Measurements from ENCODE around the gene NECTIN2.
"Not testable (repeated sequence)": the region's sequence is repeated elsewhere in the genome, so short reads cannot be mapped to it uniquely, and the experiment has no call there.

The NECTIN2 gene

GRCh38 chr19:44878120-44878865, 32.2 kb downstream of the NECTIN2 start:
- Histone ChIP-seq H3K4me3 (ENCODE audit: insufficient read length, low read depth) (no peak overlapping the region), H3K27me3 (ENCODE audit: insufficient read depth, insufficient read length) (no peaks in the 10 kb centered on the region), H3K36me3 (ENCODE audit: insufficient read depth, insufficient read length, low read length) (peaks cover 72% of the 10 kb centered on the region), H3K4me1 (ENCODE audit: insufficient read depth, insufficient read length) (peaks cover 14% of the 10 kb centered on the region), H3K9me3 (ENCODE audit: insufficient read depth, low read length) (no peaks in the 10 kb centered on the region), H3K9ac (ENCODE audit: insufficient read length, low read depth) (no peak overlapping the region)
- DNase-seq (ENCODE audit: low read depth, low spot score), result no peak
- TF ChIP-seq YY1 (IDR thresholded peaks at IDR 0.05; ENCODE audit: insufficient read depth, insufficient read length) (no peak), SUZ12 (IDR thresholded peaks at IDR 0.05; ENCODE audit: extremely low read depth, insufficient read depth, insufficient read length) (no peak), ZNF274 (IDR thresholded peaks at IDR 0.05; ENCODE audit: low read depth, low read length) (no peak)

- Histone ChIP-seq H3K4me3 (ENCODE audit: insufficient read length, low read depth) (no peak overlapping the region), H3K9ac (ENCODE audit: insufficient read length, low read depth) (peak overlapping the region; percentile 21), H3K4me1 (ENCODE audit: insufficient read depth, insufficient read length) (peaks cover 11% of the 10 kb centered on the region), H3K36me3 (ENCODE audit: insufficient read depth, insufficient read length, low read length) (peaks cover 67% of the 10 kb centered on the region), H3K9me3 (ENCODE audit: insufficient read depth, low read length) (no peaks in the 10 kb centered on the region), H3K27me3 (ENCODE audit: insufficient read depth, insufficient read length) (no peaks in the 10 kb centered on the region)
- TF ChIP-seq ZNF274 (IDR thresholded peaks at IDR 0.05; ENCODE audit: low read depth, low read length), result no peak
- TF ChIP-seq YY1 (IDR thresholded peaks at IDR 0.05; ENCODE audit: insufficient read depth, insufficient read length), result no peak
- TF ChIP-seq SUZ12 (IDR thresholded peaks at IDR 0.05; ENCODE audit: extremely low read depth, insufficient read depth, insufficient read length), result no peak
- DNase-seq (ENCODE audit: low read depth, low spot score), result no peak
These were observed 33.4 kb downstream of the NECTIN2 start for GRCh38 chr19:44879309-44880065.

GRCh38 chr19:44882063-44882462, 36.0 kb downstream of the NECTIN2 start:
- H3K4me1 ChIP-seq (ENCODE audit: insufficient read depth, insufficient read length), result peaks cover 11% of the 10 kb centered on the region
- H3K9me3 ChIP-seq (ENCODE audit: insufficient read depth, low read length), result no peaks in the 10 kb centered on the region
- no peaks in the 10 kb centered on the region for H3K27me3 ChIP-seq (ENCODE audit: insufficient read depth, insufficient read length)
- H3K9ac ChIP-seq (ENCODE audit: insufficient read length, low read depth), result no peak overlapping the region
- no peak for TF ChIP-seq SUZ12 (IDR thresholded peaks at IDR 0.05; ENCODE audit: extremely low read depth, insufficient read depth, insufficient read length)
- no peak for TF ChIP-seq ZNF274 (IDR thresholded peaks at IDR 0.05; ENCODE audit: low read depth, low read length)
- no peak for TF ChIP-seq YY1 (IDR thresholded peaks at IDR 0.05; ENCODE audit: insufficient read depth, insufficient read length)
- no peak overlapping the region for H3K4me3 ChIP-seq (ENCODE audit: insufficient read length, low read depth)
- H3K36me3 ChIP-seq (ENCODE audit: insufficient read depth, insufficient read length, low read length), result peaks cover 62% of the 10 kb centered on the region
- DNase-seq (ENCODE audit: low read depth, low spot score), result no peak

GRCh38 chr19:44882619-44883397, 36.7 kb downstream of the NECTIN2 start:
- Histone ChIP-seq H3K36me3 (ENCODE audit: insufficient read depth, insufficient read length, low read length) (peaks cover 59% of the 10 kb centered on the region), H3K4me1 (ENCODE audit: insufficient read depth, insufficient read length) (peaks cover 11% of the 10 kb centered on the region)
- H3K27me3 ChIP-seq (ENCODE audit: insufficient read depth, insufficient read length); H3K4me3 ChIP-seq (ENCODE audit: insufficient read length, low read depth); DNase-seq (ENCODE audit: low read depth, low spot score); H3K9ac ChIP-seq (ENCODE audit: insufficient read length, low read depth); H3K9me3 ChIP-seq (ENCODE audit: insufficient read depth, low read length): not testable (repeated sequence)

- Histone ChIP-seq H3K27me3 (ENCODE audit: insufficient read depth, insufficient read length) (no peaks in the 10 kb centered on the region), H3K4me1 (ENCODE audit: insufficient read depth, insufficient read length) (peaks cover 9% of the 10 kb centered on the region), H3K36me3 (ENCODE audit: insufficient read depth, insufficient read length, low read length) (peaks cover 56% of the 10 kb centered on the region), H3K4me3 (ENCODE audit: insufficient read length, low read depth) (no peak overlapping the region), H3K9me3 (ENCODE audit: insufficient read depth, low read length) (no peaks in the 10 kb centered on the region), H3K9ac (ENCODE audit: insufficient read length, low read depth) (no peak overlapping the region)
- DNase-seq (ENCODE audit: low read depth, low spot score), result no peak
- TF ChIP-seq ZNF274 (IDR thresholded peaks at IDR 0.05; ENCODE audit: low read depth, low read length), result no peak
- no peak for TF ChIP-seq SUZ12 (IDR thresholded peaks at IDR 0.05; ENCODE audit: extremely low read depth, insufficient read depth, insufficient read length)
- no peak for TF ChIP-seq YY1 (IDR thresholded peaks at IDR 0.05; ENCODE audit: insufficient read depth, insufficient read length)
These were observed 37.8 kb downstream of the NECTIN2 start for GRCh38 chr19:44883922-44884321.

GRCh38 chr19:44884566-44884965, 38.5 kb downstream of the NECTIN2 start:
- peaks cover 53% of the 10 kb centered on the region for H3K36me3 ChIP-seq (ENCODE audit: insufficient read depth, insufficient read length, low read length)
- DNase-seq (ENCODE audit: low read depth, low spot score), result no peak
- peaks cover 4% of the 10 kb centered on the region for H3K4me1 ChIP-seq (ENCODE audit: insufficient read depth, insufficient read length)
- H3K9me3 ChIP-seq (ENCODE audit: insufficient read depth, low read length), result no peaks in the 10 kb centered on the region
- H3K9ac ChIP-seq (ENCODE audit: insufficient read length, low read depth), result no peak overlapping the region
- no peaks in the 10 kb centered on the region for H3K27me3 ChIP-seq (ENCODE audit: insufficient read depth, insufficient read length)
- no peak for TF ChIP-seq SUZ12 (IDR thresholded peaks at IDR 0.05; ENCODE audit: extremely low read depth, insufficient read depth, insufficient read length)
- TF ChIP-seq YY1 (IDR thresholded peaks at IDR 0.05; ENCODE audit: insufficient read depth, insufficient read length), result no peak
- TF ChIP-seq ZNF274 (IDR thresholded peaks at IDR 0.05; ENCODE audit: low read depth, low read length), result no peak
- no peak overlapping the region for H3K4me3 ChIP-seq (ENCODE audit: insufficient read length, low read depth)

GRCh38 chr19:44886141-44886540, 40.0 kb downstream of the NECTIN2 start:
- no peak for DNase-seq (ENCODE audit: low read depth, low spot score)
- Histone ChIP-seq H3K4me3 (ENCODE audit: insufficient read length, low read depth) (no peak overlapping the region), H3K36me3 (ENCODE audit: insufficient read depth, insufficient read length, low read length) (peaks cover 49% of the 10 kb centered on the region), H3K27me3 (ENCODE audit: insufficient read depth, insufficient read length) (no peaks in the 10 kb centered on the region), H3K4me1 (ENCODE audit: insufficient read depth, insufficient read length) (no peaks in the 10 kb centered on the region), H3K9ac (ENCODE audit: insufficient read length, low read depth) (no peak overlapping the region), H3K9me3 (ENCODE audit: insufficient read depth, low read length) (no peaks in the 10 kb centered on the region)
- TF ChIP-seq YY1 (IDR thresholded peaks at IDR 0.05; ENCODE audit: insufficient read depth, insufficient read length) (no peak), ZNF274 (IDR thresholded peaks at IDR 0.05; ENCODE audit: low read depth, low read length) (no peak), SUZ12 (IDR thresholded peaks at IDR 0.05; ENCODE audit: extremely low read depth, insufficient read depth, insufficient read length) (no peak)

Data from NT2/D1 (cell line).